ENCODE results near the gene WFS1.

WFS1 gene

DNA sequence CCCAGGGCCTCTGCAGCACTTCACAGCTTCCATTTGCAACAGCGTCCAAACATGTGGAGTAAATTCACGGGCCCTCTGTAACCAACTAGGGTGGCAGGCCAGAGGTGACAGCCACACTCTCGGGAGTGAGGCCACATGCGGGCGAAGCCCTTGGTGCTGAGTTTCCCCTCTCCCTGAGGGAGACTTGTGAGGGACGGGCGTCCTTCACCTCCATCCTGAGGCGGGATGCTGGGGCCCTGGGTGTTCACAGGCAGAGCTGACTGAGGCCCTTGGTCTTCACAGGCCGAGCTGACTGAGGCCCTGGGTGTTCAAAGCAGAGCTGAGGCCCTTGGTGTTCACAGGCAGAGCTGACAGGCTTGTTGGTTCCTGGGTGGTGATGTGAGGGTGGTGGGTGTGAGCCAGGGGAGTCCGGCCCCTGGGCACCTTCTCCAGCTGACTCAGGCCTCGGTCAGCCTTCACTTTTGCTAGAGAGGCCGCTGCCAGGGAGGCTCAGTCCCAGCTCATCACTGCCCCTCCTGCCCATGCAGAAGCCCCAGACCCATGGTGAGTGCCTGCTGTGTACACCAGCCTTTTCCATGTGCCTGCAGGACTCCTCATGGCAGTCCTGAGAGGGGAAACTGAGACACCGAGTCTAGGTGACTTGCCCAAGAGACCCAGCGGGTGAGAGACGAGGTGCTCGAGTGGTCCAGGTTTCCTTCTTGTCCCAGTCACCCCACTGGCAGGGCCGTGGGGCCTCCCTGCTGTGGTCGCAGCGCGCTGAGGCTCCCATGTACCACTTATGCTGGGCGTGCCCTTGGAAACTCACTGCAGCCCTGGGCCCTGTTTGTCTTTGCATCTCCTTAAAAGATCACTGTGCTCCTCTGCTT, 8.5 kb downstream of the WFS1 start:
- in situ Hi-C loops (cut with HindIII; ENCODE audit: low sequenced_read_pairs): no loop called here

DNA sequence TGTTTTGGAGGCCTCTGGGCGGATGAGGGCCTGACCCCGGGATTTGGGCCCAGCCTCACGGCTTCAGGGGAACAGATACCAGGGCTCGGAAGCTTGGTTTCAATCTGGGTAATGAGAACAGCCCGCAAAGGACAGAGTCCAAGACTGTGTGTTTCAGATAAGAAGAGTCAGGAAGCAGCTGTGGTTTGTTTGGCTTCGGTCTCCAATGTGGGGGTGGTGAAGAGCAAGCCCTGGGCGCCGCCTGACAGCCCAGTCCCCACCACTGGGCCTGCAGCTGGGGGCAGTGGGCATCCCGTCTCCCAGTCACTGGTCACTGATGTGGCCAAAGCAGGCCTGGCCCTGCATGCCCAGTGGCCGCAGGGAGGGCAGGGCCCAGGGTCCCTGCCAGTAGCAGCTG, 9.1 kb downstream of the WFS1 start:
- in situ Hi-C loops (cut with HindIII; ENCODE audit: low sequenced_read_pairs): no loop called here

DNA sequence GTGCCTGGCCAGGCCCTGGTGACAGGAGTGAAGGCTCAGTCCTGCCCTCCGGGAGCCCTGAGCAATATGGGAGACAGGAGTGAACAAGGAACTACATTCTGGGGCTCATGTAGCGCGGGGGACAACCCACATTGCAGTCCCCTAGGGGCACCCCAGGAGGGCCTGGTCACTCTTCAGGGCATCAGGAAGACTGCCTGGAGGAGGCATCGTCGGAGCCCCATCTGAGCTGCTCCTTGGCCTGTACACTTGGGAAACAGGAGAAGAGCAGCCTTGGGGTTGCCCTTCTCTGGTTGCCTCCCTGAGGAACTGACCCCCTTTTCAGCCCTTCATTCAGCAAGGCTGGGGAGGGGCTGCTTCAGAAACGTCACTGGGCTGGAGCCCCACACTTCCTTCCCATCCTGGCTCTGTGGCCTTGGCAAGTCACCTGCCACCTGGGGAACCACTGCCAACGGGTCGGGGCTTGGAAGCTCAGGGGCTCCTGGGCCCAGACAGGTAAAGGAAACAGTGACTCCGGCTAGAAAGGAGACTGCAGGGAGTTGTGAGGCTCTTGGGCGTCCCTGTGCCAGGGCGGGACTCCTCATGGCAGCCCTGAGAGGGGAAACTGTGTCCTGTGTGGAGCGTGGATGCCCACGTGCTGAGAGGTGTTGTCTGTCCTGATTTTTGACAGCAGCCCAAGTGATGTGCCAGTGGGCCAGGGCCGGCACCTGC, 10.1 kb downstream of the WFS1 start:
- in situ Hi-C loops (cut with HindIII; ENCODE audit: low sequenced_read_pairs): no loop called here

DNA sequence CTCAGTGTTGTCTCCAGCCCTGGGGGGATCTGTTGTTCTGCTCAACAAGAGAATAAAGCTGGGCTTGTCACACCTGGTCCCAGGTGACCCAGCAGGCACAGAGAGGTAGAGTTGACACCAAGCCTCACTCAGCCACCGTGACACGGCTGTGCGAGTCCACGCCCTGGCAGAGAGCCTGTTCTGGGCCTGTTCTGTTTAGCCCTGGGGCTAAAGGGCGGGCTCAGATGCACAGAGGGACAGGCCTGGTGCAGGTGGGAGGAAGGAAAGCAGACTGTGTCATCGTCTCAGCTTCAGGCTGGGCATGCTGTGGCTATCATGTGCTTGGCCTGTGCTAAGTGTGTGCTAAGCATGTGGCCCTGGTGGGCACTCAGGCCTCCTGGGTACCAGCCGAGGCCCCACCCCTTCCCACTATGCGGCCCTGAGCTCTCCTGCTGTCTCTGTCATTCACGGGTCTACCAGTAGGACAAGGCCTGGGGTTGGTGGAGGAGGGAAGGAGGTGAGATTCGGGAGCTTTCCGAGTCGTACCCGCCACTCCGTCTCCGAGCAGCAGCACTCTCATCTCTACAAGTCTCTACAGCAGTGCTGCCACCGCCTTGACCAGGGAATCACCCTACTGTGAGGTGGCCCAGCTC, 10.8 kb downstream of the WFS1 start:
- in situ Hi-C loops (cut with HindIII; ENCODE audit: low sequenced_read_pairs): no loop called here

DNA sequence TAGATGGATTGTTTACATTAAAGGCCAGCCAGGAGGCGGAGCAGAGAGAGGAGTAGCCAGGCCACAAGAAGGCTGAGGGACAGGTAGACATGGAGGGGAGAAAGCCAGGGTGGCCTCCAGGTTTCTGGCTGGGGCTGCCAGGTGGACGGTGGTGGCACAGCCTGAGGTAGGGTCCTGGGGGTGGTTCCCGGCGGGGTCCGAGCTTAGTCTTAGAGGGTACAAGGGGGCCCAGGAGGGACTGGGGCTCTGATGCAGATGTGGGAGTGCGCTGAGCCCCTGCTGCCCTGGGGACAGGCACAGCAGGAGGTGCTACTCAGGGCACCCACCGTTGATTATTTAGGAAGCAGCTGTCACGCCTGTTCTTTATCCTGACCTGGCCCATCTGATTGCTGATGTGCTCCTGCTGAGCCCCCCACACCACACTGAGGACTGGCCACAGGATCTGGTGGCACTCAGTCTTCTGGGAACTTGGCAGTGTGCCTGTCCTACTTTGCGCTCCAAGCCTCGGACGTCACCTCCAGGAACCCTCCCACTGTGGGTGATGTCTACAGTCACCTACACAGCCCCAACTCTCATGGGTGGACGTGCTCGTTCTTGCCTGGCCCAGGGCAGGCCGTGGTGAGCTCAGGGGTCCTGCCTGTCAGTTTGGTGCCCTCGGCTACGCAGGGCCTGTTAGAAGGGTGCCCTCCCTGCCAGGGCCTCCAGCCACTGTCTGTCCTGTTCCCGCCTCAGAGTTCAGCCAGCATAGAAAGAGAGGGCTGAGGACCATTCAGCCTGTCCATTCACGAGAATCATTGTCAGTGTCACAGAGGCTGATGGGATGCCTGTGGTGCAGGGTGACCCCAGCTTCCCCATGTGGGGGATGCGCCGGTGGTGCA, 12.0 kb downstream of the WFS1 start:
- in situ Hi-C loops (cut with HindIII; ENCODE audit: low sequenced_read_pairs): no loop called here

DNA sequence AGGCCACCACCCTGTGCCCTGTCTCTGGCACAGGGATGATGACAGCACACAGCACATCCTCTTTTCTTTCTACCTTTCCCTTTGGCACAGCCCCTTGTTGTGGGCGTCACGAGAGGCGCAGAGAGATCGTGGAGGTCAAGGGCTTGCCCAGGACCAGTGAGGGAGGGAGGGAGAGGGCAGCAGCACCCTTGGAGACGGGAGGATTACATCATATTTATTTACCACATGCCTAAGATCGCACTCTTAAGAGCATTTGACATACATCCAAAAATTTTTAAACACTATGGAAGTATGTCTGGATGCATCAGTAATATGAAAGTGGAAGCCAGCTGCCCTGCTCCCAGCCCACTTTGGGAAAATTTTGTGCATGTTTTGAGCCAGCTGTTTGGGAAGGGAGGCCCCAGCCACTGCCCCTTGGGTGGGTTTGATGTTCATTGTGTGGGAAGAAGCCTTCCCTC, 12.7 kb downstream of the WFS1 start:
- in situ Hi-C loops (cut with HindIII; ENCODE audit: low sequenced_read_pairs): no loop called here

DNA sequence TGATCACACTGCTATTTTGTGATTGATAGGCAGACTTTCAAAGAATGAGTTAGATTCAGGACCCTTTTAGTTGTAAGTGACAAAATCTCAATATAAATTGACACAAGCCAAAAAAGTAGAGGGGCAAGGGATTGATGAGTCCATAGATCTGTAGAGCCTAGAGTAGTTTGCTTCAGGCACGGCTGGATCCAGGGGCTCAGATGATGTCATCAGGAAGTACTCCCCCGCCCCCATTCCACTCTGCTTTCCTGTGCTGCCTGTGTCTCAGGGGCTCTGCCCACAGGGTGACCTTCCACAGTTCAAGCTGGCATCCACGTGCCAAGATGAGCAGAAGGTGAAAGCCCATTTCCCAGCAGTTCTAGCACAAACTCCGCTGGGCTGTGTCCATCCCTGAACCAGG, 13.6 kb downstream of the WFS1 start:
- in situ Hi-C loops (cut with HindIII; ENCODE audit: low sequenced_read_pairs): no loop called here

DNA sequence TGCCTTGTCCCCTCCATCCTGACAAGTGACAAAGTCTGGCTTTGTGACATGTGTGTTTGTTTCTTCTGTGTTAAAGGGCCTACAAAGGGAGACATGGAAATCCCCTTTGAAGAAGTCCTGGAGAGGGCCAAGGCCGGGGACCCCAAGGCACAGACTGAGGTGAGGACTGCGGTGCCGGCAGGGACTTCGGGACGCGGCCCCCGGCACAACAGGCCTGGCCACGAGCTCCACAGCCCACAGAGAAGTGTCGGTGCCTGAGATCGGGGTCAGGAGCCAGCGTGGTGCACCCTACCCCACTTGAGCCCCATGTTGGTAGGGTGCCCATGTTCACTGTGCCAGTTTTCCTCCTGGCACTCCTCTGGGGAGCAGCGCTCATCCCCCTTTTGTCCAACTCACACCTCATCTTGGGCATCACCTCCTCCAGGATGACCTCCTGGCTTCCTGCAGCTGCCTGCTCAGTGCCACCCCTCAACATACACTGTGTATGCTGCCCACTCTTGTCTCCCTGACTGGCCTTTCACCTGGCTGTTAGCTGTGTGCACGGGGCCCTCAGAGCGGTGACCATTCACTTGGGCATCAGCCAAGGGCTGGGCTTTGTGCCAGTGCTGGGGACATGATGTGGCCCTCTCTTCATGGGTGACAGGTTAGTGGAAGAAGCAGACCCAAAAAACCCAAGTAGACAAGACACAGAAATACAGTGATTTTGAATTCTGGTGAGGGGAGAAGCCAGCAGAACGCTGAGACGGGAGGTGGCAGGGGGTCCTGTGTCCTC, 17.6 kb downstream of the WFS1 start:
- in situ Hi-C loops (cut with HindIII; ENCODE audit: low sequenced_read_pairs): no loop called here

DNA sequence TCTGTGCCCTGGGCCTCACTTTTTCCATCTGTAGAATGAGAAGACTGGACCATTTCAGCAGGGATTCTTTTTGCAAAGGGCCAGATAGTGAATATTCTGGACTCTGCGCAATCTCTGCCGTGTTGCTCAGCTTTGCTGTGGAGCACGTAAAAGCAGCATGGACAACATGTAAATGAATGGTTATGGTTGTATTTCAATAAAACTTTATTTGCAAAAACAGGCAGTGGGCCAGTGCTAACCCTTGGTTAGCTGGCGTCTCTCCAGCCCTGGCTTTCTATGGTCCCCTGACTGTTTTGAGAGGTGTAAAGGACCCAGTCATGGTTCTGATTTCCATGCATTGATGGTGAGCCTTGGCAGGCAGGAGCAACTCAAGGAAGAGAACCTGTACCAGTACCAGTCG, 18.7 kb downstream of the WFS1 start:
- in situ Hi-C loops (cut with HindIII; ENCODE audit: low sequenced_read_pairs): no loop called here

DNA sequence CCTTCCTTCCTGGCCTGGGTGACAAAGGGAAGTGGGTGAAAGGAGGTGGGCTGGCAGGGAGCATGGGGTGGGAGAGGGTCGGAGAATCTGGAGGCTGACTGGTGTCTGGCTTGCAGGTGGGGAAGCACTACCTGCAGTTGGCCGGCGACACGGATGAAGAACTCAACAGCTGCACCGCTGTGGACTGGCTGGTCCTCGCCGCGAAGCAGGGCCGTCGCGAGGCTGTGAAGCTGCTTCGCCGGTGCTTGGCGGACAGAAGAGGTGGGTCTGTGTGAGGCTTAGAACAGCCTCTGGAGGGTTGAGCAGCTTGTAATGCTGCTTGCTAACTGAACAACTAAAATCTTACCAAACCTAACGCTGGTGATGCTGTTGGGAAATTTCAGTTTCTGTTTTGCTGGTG, 19.2 kb downstream of the WFS1 start:
- in situ Hi-C loops (cut with HindIII; ENCODE audit: low sequenced_read_pairs): no loop called here

DNA sequence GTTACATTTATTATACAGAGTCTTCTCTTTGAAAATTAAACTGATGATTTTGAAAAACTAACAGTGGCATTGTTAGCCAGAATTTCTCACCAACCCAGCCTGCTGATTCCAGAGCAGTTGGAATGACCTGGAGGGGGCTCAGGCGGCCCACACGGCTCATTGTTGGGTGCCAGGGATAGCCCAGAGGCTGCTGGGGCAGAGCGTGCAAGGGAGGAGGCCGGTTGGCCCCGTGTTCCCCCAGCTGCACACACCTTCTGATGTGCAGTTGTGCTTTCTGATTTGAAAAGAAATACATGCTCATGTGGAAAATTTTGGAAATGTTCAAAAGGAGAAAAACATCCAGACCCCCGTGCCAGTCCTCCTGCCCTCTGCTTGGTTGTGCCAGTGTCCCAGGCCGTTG, 20.6 kb downstream of the WFS1 start:
- in situ Hi-C loops (cut with HindIII; ENCODE audit: low sequenced_read_pairs): no loop called here

DNA sequence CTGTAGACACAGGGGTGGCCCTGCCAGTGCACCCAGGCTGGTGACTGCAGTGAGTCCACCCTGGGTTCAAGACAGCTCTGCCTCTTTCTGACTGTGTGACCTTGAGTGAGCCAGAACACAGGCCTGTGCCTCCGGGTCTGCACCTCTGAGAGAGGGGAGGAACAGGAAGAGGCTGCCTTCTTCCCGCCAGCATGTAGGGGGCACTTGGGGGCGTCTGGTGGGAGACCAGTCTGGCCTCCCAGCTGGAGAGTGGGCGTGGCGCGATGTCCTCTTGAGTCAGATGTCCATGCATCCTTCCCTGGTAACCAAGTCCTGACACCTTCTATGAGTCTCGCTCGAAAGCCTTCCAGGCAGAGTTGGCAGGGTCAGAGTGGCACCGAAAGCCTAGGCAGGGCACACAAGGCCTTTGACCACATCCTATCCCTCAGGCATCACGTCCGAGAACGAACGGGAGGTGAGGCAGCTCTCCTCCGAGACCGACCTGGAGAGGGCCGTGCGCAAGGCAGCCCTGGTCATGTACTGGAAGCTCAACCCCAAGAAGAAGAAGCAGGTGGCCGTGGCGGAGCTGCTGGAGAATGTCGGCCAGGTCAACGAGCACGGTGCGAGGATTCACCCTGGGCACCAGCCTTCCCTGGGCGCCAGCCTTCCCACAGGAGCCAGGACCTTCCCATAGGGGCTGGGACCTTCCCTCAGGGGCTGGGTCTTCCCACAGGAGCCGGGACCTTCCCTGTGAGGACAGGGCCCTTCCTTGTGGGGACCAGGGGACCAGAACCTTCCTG, 21.3 kb downstream of the WFS1 start:
- in situ Hi-C loops (cut with HindIII; ENCODE audit: low sequenced_read_pairs): no loop called here

DNA sequence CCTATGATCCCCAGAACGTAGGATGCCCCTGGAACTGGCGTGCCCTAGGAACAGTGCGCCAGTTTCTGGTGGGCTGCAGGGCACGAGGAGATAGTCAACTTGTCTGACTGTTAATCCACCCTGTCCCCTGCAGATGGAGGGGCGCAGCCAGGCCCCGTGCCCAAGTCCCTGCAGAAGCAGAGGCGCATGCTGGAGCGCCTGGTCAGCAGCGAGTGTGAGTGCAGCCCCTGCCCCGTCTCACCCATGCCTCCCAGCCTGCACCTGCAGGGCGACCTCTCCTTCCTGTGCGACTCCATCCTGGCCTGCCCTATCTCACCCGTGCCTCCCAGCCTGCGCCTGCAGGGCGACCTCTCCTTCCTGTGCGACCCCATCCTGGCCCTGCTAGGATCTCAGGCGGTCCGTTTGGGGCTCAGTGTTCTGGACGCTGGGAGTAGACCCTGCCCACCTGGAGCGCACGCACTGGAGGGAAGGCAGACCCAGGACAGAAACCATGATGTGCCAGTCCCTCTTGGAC, 22.2 kb downstream of the WFS1 start:
- in situ Hi-C loops (cut with HindIII; ENCODE audit: low sequenced_read_pairs): no loop called here

DNA sequence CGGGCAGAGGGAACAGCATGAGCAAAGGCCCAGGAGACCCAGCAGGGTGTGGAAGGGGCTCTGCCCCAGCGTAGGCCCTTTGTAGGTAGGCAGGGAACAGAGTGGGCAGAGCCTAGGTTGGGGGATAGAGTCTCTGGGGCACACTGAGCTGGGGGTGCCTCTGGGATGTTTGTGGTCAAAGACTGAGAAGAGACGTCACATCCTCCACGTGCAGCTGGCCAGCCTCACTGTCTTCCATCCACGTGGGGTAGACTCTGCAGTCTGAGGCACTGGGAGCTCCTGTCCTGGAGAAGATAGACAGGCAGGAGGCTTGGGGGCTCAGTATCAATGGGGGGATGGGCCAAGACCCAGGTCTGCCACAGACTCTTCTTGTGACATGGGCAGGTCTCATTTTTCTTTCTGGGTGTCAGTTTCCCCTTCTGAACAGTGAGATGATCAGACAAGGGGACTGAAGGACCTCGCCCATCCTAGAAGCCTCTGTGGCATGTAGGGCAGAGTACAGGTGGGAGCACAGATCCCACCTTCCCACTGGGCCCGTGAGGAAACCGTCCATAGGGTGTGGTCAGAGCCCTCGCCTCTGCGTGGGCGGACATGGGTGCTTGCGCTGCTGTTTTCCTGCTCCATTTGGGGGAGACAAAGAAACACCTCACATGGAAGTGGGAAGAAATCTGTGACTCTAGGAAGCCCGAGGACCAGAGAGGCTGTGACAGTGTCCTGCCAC, 22.9 kb downstream of the WFS1 start:
- in situ Hi-C loops (cut with HindIII; ENCODE audit: low sequenced_read_pairs): no loop called here

DNA sequence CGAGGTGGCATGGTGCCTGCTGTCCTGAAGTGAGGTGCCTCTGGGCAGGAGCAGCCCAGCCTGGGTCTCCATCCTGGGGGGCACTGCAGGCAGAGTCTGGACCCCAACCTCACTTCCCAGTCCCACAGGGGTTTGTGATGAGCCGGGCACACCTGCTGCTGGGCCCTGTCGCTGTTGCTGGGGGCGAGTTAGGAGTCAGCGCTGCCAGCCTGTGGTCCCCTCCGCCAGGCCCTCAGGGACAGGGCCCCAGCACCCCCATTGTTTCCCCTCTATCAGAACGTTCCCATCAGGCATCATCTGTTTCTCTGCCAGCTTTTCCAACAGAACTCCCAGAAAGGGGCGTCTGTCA, 23.4 kb downstream of the WFS1 start:
- in situ Hi-C loops (cut with HindIII; ENCODE audit: low sequenced_read_pairs): no loop called here

DNA sequence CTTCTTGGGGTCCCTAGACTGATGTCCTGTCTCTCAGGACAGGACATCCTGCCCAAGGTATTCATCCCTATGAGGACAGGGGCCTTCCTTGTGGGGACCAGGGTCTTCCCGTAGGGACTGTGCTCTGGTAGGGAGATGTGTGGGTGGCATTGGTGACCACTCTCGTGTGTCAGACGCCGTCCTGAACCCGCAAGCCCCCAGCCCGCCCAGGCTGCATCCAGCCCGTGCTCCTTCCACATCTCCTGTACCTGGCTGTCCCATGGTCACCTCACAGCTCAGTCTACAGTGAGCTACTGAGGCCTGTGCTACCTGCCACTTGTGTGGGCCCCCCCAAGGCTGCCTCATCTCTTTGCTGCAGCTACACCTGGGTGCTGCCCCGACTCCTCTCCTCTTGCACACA, 24.0 kb downstream of the WFS1 start:
- in situ Hi-C loops (cut with HindIII; ENCODE audit: low sequenced_read_pairs): no loop called here

DNA sequence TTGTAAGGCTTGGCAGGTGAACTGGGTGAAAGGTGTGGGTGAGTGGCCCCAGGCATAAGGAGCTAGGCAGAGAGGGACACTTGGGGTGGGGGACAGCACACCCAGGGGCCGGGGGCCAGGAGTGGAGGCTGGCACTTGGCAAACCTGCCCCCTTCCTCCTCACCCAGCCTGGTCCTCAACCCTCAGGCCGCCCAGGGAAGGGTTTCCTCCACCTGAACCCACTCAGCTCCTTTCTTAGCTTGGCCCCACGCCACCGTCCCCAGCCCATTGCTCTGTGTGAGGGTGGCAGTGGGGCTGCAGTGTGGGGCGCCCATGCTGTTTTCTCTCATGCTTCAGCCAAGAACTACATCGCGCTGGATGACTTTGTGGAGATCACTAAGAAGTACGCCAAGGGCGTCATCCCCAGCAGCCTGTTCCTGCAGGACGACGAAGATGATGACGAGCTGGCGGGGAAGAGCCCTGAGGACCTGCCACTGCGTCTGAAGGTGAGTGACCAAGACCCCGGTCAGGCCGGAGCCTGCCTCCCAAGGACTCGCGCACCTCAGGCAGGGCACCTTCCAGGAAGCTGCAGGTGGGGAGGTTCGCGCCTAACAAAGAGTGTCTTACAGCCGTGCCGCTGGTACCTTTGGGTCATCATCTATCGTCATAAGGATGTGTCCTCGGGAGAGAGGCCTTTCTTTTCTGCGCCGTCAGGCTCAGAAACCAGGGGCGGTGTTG, 25.2 kb downstream of the WFS1 start:
- in situ Hi-C loops (cut with HindIII; ENCODE audit: low sequenced_read_pairs): no loop called here

DNA sequence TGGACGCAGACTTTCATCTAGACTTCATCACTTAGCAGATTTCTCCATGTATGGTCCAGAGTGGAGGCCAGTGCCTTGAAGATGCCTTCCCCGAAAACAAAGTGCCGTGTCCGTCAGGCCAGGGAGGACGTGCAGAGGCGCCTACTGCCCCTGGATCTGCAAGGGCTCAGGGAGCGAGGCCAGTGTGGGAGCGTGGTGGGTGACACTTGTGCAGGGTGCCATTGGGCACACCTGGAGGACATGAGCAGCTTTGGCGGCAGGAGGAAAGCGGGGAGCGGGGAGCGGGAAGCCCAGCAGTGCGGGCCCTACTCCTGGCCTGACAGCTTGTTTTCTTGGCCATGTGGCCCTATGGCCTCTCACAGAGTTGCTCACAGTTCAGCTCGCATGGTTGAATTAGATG, 25.8 kb downstream of the WFS1 start:
- in situ Hi-C loops (cut with HindIII; ENCODE audit: low sequenced_read_pairs): no loop called here

Data from DLD1 (cell line).